GM19193 (cell line): ENCODE data around the gene GASK1A.

Experiments
- POLR2A ChIP-seq: IDR thresholded peaks from 4 replicates; pipeline ENCODE4 v1.6.1; 2011; ENCODE audit not compliant: insufficient read depth, insufficient read length; ENCODE audit errors: extremely low read depth

Gene GASK1A

GRCh38 chr3:42979044-42979972 lies at the start of gene GASK1A:
Gene GASK1A, plus strand, starts transcription at chr3:42979311. Its CDS starts 332 bp downstream, at chr3:42979643.
- TF ChIP-seq POLR2A, result no peak

DNA sequence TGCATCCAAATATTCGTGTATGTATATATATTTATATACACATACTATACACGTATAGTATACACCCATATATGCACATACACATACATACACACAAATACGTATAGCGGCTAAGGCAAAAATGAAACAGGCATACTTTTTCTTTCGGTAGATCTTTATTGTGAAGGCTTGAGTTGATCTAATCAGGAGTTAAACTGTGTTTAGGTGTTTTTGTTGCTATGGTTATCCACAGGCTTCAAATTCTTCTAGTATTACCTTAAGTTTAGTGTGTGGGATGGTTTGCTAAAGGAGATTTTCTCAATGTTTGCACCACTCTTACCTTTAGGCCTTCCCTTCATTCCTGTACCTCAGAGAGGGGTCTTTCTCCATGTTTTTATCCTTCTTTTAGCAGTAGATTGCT lies 45.0 kb upstream of the GASK1A start:
- TF ChIP-seq POLR2A, result no peak

- no peak for TF ChIP-seq POLR2A
Measured at GRCh38 chr3:42934910-42935309, 44.2 kb upstream of the GASK1A start.

GRCh38 chr3:42935472-42935871 lies 43.6 kb upstream of the GASK1A start:
- no peak for TF ChIP-seq POLR2A

DNA sequence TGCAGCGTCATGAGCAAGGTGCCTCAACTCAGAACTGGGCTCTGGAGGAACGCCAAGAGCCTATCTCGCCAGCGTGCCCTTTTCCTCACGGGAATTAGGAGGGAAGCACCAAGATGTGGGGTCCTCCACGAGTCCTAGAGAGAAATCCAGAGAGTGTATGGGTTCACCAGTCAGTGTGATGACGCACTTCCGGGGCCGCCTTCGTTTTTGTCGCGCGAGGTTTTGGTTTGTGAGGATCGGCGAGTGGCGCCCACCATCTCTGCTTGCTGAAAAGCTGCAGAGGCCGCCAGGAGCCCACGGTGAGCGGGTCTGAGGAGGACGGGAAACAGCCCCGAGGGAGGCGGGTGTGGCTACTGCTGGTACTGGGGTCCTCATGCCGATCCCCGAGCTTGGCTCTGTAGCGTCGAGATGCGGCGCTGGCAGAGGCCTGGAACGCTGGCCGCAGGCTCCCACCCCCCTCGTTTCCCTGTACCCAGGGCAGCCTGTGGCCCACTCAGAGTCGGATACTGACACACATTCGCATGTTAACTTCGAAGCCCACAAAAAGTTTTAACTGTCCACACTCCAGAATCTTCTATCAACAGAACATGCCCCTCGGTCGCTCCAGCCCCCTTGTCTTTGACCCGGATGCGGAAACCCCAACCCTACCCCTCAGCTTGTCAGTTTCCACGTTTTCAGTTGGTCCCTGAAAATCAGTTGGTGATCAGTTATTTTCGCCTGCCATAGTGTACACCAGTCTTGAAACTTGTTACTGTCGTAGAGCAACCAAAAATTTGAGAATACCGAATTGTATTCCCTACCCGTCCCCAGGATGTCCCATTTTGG lies 42.7 kb upstream of the GASK1A start:
- TF ChIP-seq POLR2A, result no peak

GRCh38 chr3:42937334-42937733 lies 41.8 kb upstream of the GASK1A start:
- no peak for TF ChIP-seq POLR2A

- TF ChIP-seq POLR2A, result no peak
Measured at GRCh38 chr3:42942693-42943092, 36.4 kb upstream of the GASK1A start.

DNA sequence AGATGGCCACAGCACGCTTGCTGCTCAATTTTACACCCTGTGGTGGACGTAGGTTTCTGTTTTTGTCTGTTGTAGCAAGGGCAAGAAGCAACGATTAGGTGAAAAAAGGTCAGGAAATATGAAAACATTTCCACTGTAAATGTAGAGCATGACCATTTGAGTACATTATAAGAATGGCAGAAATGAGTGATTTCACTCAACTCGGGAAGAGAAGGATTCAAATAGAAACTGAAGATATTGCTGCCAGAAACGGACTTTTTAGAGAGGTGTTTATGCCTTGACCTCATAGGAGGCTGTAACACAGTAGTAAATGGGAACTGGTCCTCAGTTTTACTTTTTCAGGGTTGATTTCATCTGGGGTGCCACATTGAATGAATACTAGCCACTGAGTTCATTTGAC lies 33.1 kb upstream of the GASK1A start:
- no peak for TF ChIP-seq POLR2A

GRCh38 chr3:42957573-42957972 lies 21.5 kb upstream of the GASK1A start:
- no peak for TF ChIP-seq POLR2A

GRCh38 chr3:42960282-42960681 lies 18.8 kb upstream of the GASK1A start:
- no peak for TF ChIP-seq POLR2A

DNA sequence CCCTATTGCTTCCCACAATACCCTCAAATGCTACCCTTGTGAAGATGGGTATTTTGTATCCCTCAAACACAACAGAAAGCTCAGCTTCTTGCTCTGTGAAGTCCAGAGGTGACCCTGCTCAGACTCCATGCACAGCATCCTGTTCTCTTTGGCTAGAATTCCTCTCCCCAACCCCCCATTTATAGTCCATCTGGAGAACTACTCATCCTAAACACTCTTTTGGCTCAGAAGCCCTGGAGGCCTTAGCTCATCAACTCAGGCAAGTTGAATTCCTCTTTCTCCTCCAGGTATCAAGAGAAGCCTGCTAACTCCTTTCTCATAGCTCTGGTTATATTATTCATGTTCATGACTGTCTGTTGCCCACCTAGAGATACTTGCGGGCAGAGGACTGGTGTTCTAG lies 18.3 kb upstream of the GASK1A start:
- TF ChIP-seq POLR2A, result no peak

DNA sequence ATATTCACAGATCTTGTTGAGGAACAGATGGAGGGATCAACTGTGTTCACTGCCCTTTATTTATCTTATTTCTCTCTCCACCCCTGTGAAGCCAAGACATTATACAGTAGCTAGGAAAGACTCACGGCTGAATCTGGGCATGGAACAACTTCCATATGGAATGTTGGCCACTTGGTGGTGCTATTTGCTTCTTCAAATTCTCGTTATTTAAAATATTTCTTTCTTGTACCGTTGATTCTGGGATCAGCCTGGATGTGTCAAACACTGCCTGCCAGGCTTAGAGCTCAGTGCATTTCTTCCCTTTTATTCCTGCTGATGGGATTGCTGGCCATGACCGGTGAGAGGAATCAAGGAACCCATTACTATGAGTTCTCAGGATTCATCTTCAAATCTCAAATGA lies 17.5 kb upstream of the GASK1A start:
- no peak for TF ChIP-seq POLR2A

DNA sequence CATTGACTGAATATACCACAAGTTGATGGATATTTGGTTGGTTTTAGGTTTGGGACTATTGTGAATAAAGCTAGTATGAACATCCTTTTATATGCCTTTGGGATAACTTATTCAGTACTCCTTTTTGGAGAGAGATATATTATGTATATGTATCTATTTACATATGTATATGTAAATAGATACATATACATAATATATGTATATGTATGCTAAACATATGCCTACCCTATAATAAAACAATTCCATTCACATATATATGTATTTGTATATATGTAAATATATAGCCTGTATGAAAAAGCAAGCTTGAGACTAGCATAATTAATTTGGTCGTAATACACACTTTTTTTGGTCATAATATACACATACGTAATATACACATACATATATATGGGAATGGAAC lies 15.8 kb upstream of the GASK1A start:
- TF ChIP-seq POLR2A, result no peak

GRCh38 chr3:42964266-42964665 lies 14.8 kb upstream of the GASK1A start:
- TF ChIP-seq POLR2A, result no peak

GRCh38 chr3:42970557-42970956 lies 8.6 kb upstream of the GASK1A start:
- no peak for TF ChIP-seq POLR2A

DNA sequence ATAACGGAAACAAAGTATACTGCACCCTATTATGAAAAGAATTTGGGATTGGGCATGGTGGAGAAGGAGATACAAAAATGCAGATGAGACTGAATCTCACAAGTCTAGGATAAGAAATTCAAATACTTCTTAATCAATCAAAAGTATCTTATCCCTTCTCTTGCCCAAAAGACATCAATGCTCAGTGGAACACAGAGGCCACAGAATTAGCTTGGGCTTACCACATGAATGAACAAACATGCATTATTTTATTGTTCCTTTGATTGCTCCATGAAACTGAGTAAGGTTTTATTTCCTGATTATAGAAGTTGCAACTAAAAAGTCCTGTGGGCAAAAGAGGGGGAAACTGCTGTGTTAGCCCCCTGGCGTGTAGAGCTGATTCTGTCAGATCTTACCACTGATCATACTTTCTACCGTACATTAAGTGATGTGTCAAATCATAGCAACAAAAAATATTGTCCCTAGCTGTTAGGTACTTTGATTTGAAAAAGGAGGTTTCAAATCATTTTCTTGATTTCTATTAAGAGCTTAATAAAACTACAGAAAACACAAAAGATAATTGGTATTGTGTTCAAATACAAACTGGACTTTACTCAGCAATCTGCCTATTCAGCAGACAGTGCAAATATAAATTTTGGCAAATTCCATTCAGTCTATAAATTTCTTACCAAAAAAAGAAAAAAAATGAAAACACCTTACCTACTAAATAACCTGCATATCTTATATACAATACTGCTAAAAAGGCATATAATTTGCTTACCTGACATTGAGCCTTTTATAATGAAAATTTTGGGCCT lies 7.9 kb upstream of the GASK1A start:
- no peak for TF ChIP-seq POLR2A

DNA sequence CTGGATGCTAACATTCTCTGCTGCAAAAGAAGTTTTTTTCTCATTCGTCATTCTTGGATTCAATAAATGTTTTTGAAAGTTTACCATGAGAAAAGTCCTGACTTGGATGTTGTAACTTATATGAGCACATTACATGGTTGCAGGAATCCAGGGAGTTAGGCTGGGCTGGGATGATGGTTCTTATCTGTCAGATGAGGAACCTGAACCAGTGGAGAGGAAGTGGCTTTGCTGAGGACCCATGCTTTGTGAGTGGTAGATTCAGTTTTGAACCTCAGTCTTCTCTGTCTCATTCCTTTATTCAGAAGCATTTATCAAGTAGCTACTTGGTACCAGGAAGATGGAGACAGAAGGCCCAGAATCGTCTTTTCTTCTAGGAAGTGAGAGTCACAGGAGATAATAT lies 3.7 kb upstream of the GASK1A start:
- TF ChIP-seq POLR2A, result no peak
